GM21390 (cell line): Measurements from ENCODE around the gene RAB3IL1.

Experiments
- ATAC-seq: cut with Tn5 transposase; IDR thresholded peaks from one replicate; pipeline ENCODE4 v1.9.1; 2021; ENCODE audit not compliant: unreplicated experiment

RAB3IL1 gene

DNA sequence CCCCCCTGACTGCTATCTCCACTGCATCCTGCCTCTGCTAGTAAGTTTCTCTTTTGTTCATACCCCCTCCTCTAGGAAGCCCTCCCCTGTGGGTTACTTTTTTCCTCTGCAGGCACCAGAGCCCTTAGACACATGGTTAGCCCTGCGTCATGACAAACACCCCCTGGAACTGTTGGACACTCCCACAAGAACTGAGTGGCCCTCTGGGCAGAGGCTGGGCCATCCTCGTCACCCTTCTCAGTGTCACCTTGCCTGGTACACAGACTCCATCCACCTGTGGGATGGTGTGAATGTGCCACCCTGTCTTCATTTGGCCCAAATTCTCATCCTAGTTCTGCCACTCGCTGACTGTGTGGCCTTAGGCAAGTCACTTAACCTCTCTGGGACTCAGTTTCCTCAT, 4.1 kb upstream of the RAB3IL1 start:
- ATAC-seq: no peak

DNA sequence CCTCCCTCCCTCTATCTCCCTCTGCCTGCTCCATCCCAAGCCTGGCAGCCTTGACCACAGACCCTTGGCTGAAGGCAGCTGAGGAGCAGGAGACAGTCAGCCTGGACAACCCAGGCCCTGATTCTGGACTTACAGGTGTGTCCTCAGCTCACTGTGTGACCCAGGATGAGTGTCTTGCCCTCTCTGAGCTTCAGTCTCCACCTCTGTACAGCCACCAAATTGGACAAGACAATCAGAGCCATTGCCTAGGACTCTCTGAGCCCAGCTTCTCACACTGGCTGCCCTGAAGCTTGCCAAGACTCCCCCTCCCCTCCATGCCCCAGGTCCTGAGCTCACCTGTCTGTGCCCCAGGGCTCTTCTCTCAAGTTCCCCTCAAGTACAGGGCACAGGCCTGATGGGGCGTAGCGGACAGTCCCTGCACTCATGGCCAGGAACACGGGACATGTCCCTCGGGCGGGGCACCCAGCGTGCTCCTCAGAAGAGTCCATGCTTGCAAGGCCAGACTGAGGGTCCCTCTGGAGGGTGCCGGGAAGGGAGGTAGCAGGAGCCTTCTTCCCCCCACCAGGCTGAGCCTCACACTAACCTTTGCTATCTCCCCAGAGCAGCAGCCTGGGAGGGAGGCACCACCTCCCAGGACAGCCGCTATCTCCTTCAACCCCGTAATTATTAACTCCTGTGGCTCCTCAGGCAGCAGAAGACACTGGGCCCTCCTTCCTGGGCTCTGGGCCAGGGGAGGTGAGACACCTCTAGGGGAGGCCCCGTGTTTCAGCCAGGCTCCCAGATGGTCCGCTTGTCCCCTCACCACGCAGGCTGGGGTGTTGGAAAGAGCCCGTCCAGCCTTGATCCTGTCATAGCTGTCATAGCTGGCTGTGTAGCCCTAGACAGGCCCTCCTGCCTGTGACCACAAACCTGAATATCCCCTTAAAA, 2.6 kb upstream of the RAB3IL1 start:
- no peak for ATAC-seq

DNA sequence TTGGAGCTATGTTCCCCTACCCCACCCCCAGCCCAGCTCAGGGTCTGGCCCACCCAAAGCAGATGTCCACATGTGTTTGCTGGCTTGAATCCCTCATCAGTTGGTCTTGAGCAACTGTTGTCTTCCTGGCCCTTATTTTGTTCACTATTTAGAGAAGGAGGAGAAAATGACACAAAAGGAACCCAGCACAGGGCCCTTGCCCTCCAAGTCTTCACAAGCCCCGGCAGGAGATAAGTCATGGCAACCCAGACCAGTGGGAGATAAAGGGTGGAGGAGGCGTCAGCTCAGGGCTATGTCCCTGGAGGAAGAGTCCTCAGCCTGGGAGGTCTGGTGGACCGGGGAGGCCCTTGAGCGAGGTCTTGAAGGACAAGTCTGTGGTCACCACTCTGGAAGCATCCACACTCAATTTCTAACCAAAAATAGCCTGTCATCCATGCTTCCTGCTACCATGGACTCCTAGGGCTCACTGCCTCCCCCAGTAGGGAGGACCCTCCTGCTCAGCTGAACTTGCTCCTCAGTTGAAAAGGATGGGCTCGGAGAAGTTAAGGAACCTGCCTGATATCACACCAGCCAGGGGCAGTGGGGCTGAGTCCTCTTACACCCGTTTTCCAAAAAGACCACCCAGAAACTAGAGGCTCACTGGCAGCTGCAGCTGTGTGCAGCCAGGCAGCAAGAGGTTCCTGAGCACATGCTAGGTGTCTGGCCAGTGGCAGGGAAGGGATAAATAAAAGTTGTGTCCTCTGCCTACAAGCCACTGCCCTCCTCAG, 1.8 kb upstream of the RAB3IL1 start:
- ATAC-seq: no peak

DNA sequence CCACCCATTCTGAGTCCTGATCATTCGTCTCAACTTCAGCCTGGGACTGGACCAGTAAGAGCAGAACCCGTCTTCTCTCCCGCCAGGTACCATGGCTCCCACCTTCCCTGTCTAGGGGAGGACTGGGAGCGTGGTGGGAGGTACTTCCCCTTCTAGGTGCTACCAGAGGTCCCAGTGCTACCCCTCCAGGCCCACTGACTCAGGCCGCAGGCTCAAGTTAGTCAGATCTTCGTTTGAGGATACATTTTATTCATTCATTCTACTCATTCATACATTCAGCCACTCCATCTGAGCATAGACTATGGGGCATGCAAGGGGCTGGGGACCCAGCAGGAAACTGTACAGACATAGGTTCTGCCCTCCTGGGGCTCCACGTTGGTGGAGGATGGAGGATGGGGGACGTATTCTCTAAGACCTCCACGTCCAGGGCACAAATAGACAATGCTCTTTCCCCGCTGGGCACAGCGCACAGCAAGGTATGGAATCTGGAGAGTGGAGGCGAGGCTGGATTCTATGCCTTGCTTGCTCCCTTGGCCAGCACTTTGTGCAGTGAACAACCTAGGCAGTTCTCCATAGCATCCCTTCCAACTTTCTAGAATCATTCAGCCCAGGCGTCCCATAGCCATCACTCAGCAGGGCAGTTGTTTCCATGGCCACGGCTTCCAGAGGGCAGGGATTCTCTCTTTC, 1.0 kb upstream of the RAB3IL1 start:
- no peak for ATAC-seq

DNA sequence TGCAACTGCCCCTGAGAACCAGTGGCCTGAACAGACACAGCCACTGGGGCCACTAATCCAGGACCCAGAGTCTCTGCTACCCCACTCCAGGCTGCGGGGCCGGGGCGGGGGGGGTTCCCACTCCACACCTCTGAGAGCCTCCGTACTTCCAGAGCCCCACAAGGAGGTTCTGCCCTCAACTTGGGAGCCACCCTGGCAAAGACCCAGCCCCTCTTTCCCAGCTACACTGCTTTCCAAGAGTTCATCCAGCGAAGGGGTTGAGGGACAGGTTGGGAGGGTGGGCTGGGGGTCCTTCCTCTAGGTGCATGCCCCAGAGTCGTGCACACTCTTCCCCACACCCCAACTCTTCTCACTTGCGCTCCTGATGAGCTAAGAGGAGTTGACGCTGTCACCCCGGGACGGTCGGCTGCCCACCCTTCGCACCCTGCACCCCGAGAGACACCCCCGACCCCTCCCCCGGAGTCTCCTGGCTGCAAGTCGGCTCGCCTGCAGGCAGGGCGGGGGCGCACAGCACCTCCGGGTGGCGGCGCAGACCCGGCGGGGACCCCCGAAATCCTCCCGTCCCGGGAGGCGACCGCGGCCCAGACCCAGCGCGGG, 531 bp downstream of the RAB3IL1 start:
- no peak for ATAC-seq

DNA sequence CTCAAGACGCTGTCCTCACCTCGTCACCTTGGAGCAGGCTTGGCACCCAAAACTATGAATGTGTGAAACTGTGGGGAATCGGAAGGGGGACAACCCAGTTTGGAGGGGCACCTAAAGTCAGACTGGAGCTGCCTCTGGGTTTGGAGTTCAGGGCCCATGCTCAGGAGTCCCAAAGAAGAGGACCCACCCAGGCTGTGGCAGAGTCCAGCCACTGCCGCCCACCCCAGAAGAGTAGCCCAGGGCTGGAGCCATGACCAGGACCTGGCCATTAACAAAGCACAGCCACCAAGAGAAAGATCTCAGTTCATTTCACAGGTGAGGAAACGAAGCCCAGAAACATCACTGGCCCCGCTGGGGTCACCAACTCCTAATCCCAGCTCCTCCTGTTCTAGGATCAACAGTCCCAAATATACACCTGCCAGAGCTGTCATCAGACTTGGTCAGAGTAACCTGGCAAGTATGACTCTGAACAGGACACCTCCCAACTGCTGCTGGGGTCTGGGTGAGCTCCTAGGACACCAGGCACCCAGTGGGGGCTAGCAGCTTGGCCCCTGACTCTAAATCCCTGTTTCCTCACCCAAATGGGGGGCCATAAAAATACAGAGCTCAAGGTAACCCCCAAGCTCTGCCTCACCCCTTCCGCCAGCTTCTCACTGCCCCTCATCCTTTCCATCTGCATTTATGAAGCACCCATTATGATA, 2.7 kb downstream of the RAB3IL1 start:
- no peak for ATAC-seq

DNA sequence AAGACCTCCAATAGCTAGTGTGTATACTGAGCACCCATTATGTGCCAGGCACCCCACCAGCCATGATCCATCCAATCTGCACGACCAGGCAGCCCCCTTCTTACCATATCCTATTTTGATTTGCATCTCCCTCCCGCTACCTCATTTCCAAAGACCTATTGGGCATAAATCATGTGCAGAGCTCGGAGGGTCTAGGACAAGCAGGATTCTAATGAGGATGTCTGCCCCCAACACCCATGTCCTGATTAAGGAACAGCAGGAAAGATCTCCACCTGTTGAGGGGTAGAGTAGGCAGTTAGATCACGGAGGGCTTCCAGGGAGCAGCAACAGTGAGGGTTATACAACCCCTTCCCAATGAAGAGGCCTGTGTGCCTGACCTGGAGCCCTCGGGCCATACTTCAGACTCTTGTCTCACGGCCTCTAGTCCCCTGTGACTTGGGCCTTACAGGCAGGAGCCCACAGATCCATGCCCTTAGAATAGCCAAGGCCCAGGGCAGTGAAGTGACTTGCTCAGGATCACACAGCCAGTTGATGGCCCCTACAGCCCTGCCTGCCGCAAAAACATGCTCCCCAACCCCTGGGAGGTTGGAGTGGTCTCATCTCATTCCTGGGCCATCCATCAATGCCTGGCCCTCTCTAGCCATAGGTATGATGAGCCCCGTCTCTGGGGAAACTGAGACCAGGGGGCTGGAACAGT, 3.5 kb downstream of the RAB3IL1 start:
- no peak for ATAC-seq

DNA sequence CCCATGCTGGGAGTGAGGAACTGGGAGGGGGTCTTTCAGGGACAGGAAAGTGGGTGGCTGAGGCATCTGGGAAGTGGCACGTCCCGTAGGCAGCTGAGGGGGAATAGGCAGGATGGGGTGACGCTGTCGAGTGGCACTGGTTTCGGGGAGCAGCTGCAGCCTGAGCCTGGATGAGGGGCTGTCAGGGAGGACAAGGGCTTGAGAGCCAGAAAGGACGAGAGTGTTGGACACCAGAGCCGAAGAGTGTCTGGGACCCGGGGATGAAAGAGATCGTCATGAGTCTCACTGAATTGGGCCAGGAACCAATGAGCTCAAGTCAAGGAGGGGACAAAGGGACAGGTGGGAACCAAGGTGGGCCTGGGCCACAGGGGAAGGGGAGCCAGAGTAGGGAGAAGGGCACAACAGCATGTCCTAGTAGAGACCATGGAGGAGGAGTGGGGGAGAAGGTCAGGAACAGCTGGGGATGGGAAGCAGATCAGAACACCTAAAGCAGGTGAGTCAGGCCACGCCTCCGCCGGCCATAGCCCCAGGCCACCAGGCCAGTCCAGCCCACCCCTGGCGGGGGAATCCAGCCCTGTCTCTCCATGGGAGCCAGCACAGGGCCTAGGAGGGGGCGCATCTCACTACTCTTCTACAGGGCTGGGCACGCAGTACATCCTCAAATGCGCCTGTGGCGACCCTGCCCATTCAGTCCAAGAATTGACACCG, 4.2 kb downstream of the RAB3IL1 start:
- no peak for ATAC-seq

DNA sequence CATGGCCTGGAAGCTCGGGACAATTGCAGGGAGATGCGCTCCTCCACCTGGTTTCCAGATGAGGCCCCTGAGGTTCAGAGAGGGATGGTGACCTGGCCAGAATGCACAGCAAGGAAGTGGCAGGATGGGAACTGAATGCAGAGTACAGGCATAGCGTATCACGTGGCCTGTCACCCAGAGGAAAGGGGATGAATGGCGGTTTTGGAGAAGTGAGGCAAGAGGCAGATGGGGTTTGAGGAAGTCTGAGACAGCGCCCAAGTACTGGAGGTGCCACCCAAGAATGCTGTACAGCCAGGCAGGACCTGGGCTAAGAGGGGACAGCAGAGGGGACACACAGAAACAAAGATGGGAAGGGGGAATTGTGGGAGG, 4.9 kb downstream of the RAB3IL1 start:
- no peak for ATAC-seq

DNA sequence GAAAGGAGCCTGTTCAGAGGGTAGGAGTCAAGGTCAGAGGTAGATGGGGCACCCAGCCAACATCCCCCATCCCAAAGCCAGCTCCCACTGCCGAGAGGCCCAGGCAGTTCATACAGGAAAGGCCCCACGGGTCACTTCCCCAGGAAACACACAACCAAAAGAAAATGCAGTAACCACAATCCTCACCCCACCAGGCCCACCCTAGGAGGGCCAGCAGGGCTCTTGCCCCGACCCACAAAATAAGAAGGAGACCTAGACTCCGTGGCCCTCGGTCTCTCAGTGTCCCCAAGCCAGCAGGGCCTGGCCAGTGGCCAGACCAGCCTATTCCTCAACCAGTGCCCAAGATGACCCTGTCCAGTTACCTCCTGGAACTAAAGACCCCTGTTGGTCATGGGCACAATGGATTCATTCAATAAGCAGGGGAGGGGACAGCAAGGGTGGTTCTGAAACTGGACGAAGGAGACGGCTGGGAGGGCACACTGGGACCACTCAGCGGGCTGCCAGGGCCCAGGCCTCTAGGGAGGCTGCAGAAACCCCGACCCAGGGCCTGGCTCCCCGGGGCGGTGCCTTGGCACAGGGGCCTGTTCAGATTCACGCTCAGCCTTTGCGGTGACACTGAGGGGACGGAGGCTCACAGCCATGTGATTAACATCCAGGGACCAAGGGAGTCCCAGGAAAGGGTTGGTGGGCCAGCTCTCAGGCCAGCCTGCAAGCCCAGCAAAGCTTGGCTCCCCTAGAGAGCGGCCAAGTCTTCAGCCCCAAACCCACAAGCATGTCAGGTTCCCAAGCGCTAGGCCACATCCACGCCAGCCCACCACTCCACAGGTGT, 5.5 kb downstream of the RAB3IL1 start:
- no peak for ATAC-seq

DNA sequence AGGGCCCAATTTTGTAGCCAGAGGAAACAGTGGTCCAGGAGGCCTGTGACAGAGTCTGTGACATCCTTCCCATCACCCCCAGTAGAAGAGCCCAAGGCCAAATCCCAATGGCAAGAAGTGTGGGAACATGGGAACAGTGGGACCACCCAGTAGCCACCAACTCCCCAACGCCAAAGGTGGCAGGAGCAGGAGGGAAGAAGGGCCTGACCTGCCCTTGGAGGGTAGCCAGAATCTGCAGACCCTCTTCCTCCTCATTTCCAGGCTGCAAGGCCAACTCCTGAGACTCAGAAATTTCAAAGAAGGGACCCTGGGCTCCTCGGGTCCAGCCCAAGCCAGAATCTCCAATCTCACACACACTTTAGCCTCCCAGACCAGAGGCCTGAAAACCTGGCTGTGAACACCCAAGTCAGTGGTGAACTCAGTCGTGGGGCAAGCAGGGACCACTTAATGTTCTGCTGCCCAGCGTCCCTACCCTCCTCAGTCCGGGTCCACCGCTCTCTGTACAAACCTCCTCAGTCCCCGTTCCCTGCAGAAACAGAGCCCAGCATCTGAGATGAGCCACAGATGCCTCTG, 6.2 kb downstream of the RAB3IL1 start:
- ATAC-seq: no peak

DNA sequence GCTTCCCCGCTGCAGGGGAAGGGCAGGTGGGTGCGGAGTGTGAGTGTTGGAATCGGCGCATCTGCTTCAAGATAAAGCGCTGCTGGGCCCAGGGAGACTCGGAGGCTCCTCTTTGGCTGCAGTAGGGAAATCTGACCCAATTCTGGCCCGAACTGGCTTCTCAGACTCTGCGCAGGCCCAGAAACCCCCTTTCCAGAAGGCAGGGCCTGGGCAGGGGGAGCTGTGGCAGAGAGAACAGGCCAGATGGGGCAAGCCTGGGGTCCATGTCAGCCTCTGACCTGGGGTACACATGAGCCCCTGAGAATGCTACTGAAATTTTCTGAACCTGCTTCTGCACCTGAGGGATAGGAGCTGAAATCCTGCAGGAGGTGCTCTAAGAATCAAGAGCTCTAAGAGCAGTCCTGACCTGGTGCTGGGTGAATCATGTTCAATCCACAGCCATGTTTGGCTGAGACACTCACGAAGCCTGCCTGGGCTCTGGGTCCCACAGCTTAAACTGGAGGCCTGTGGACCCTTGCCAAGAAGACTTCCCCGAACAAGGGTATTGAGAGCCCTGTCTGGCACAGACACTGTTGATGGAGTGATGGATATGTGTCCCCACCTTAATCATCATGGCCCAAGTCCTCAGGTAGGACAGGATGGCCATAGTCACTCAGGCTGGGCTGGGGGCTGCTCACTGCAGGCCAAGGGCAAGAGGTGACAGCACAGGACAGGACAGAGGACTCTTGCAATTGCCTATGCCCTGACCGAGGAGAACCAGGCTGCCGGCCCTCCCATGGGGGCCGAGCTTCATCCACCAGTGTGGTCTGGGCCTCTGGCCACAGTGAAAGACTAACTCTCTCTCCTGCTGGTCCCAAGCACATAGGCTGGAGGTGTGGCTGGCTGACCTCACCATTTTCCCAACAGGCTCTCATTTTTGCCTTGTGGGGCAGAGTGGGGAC, 6.9 kb downstream of the RAB3IL1 start:
- ATAC-seq: no peak

DNA sequence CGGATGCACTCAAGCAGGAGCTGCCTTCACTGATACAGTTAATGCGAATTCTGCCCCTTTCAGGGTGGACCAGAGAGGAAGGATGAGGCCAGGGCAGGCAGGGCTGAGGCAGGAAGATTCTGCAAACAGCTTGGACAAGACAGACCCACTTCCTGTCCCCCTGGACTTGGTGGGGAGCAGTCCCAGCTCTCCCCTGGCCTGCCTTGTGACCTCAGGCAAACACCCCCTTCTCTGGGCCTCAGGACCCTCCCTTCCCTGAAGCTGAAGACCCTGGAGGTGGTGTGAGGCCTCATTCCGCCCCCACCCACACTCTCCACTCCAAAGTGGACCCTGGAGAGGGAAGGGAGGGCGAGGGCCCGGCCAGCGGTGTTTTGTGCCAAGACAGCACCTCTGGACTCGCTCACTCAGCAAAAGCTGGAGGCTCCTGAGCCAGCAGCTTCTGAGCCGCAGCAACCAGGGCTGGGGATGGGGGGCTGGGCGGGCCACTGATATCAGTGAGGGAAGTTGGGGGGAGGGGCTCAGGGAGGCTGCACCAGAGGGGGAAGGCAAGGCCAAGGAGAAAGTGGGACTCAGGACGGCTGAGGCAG, 8.5 kb downstream of the RAB3IL1 start:
- ATAC-seq: no peak

DNA sequence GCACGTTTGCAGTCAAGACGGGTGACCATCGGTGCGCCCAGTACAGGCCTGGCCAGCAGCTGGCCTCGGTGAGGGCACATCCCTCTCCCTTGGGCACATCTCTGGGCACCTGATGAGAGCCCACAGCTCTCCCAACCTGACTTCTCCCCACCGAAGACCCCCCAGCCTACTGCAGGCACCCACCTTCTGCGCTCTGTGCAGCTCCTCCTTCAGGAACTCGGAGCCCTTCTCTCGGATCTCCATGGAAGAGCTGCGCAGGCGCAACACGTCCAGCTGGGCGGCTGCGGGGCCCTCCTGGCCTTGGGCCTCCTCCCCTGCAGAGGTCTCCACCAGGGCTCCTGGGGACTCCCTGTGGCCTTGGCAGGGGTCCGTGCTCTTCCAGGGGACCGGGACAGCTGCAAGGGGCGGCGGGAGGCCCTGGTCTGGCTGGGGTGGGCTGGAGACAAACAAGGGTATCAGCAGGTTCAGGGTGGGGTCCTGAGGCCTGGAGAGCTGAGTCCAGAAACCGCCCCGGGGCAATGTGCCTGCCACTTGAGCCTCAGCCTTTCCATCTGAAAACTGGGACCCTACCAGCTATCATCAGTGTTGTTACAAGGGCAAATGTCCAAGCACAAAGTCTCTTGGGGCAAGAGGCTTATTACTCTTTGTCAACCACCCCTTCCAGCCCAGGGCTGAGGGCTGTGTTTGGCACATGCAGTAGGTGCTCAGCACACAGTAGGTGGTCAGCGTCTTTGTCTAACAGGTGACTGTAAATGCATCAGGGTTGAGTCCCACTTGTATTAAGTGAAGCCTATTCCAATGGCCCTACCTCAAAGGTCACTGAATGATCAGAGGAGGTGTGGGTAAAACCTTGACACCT, 9.3 kb downstream of the RAB3IL1 start:
- ATAC-seq: no peak

DNA sequence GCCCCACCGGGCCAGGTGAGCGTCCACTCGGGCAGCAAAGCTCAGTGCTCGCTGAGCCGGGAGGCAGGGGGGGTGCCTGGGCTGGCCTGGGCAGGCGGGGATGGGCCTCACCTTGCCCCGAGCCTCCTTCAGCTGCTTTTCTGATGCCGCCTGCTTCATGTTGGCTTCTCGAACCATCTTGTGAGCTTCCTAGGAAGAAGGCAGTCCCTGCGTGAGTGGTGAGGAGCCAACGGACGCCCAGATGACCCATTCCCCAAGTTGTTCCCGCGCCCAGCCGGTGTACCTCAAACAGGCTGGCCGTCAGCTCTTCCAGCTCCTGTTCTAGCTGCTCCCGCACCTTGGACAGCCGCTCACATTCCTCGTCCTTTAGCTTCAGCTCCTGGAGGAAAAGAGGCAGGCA, 10.1 kb downstream of the RAB3IL1 start:
- no peak for ATAC-seq

DNA sequence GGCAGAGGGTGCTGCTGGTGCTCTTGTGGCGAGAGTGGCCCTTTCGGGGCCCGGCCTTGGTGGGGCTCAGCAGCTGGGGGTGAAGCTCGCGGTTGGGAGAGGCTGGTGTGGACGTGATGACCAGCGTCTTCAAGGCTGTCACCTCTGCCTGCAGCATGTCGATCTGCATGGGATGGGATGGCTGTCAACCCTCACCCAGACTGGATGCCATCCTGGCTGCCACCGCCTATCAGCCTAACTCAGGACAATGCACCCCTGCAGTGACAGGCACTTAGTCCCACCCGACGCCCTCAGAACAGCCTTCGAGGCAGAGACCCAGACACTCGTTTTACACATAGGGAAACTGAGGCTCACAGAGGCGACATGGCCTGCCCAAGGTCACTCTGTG, 10.8 kb downstream of the RAB3IL1 start:
- no peak for ATAC-seq
